Skeletal muscle cell (primary cell): ENCODE data around the gene EAF1.
"Not testable (repeated sequence)": the region's sequence is repeated elsewhere in the genome, so short reads cannot be mapped to it uniquely, and the experiment has no call there.

Source experiments
- DNase-seq: peaks from one replicate; pipeline ENCODE4 v3.0.0-alpha.2; 2010; ENCODE audit warnings: low read depth
- H3K4me3 ChIP-seq: 2 replicates; pipeline ENCODE4 v1.5.1; 2011; ENCODE audit warnings: low read depth, mild to moderate bottlenecking, control low read depth, low read length, moderate library complexity

Gene EAF1

GRCh38 chr3:15403965-15404364 is 23.4 kb upstream of the EAF1 start:
- DNase-seq, result no peak

DNA sequence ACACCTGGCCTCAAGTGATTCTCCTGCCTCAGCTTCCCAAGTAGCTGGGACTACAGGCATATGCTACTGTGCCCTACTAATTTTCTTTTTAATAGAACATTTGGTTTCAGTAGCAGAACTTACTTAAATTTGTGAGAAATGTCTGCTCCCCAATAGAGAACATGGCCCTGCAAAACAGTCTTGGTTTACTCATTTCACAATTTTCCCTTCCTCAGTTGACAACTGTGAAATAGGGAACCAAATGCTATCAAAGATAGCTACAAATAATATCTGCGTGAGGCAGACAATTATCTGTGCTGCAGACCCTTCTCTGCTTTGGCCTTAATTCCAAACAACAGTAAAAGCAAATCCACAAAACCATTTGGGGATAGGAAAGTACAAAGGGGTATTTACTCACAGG is 22.6 kb upstream of the EAF1 start:
- no peak overlapping the region for H3K4me3 ChIP-seq
- DNase-seq, result no peak

More at GRCh38 chr3:15403965-15404364, 23.4 kb upstream of the EAF1 start:
- no peak overlapping the region for H3K4me3 ChIP-seq

GRCh38 chr3:15405448-15406050 is 21.8 kb upstream of the EAF1 start:
- no peak overlapping the region for H3K4me3 ChIP-seq
- DNase-seq, result peak; percentile 25

GRCh38 chr3:15409239-15409638 is 18.2 kb upstream of the EAF1 start:
- no peak overlapping the region for H3K4me3 ChIP-seq
- no peak for DNase-seq

DNA sequence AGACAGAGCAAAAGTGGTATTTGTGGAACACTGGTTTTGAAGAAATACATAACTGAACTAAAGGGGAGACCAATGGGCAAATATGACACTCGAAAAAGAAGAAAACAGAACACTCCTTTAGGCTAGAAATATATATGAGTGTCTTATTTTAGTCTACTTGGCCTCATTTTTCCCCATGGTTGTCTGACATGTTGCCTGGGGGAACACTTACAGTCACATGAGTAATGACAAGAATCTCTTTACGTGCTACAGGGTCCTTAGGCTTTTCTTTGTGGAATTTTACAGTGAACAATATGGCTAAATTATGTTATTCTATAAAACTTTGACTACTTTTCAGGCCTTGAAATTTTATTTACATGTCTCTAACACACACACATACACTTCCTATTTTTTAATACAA is 17.6 kb upstream of the EAF1 start:
- no peak overlapping the region for H3K4me3 ChIP-seq
- DNase-seq, result no peak

- DNase-seq, H3K4me3 ChIP-seq: not testable (repeated sequence)
Observed at GRCh38 chr3:15410966-15411365, 16.4 kb upstream of the EAF1 start.

- DNase-seq, result no peak
- H3K4me3 ChIP-seq, result no peak overlapping the region
Observed at GRCh38 chr3:15420871-15421270, 6.5 kb upstream of the EAF1 start.

DNA sequence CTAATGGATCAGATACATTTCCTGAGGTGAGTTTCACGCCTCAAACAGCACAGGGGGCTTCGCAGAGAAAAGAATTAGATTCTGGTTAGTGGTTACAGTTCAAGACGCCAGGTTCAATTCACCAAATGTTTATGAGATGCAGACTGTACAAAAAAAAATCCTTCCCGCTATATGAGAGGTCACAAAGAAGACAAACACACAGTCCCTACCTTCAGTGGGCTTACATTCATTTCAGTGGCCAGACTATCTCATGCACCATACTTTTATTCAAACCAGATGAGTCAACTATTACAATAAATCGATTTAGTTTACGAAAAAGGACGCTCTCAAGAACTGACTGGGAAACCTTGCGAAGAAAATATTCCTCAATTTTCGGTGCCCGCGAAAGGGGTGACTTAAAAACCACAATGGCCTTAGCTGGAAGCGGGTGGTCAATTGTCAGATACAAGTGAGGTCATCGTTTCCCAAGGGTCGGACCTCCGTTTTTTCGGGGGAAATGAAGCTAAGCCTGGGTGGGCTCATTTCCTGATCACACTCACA is 749 bp upstream of the EAF1 start:
- DNase-seq, result no peak
- H3K4me3 ChIP-seq, result peak overlapping the region; percentile 86

DNA sequence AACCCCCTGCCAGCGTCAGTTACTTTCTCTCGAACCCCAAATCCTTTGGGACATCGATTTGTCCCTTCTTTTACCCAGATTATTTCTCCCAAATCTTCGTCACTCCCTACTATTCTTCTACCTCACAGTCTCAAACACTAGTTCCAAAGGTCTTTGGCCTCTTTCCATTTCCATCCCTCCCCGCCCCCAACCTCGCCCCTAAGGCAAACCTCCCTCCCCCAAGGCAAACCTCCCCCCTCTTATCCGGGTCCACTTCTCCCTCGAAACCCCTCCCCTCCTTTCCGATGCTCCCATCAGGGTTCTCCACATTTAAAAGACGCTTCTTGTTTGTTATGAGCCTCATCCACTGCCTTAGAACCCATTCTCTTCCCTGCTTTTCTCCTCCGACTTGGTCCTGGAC is 583 bp downstream of the EAF1 start:
- H3K4me3 ChIP-seq, result peak overlapping the region; percentile 86

DNA sequence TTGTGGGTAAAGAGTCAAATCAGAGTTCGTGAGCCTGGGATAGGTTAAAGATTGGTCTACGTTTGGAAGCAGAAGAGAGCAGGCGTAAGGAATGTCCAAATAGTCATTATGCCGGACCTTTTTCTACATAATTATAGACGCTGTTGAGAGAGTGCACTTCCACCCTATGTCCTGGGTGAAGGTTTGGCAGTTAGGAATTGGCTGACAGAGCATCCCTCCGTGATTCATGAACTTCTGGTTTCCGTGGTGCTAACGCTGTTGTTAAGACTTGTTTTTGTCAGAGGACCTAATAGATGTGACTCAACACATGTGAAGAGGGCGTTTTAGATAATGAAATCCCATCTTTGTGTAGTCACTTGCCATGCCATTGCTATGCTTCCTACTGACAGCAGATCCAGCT is 1.1 kb downstream of the EAF1 start:
- DNase-seq, result no peak
- peak overlapping the region; percentile 86 for H3K4me3 ChIP-seq

More for the DNA sequence above, 583 bp downstream of the EAF1 start:
- DNase-seq, result no peak

GRCh38 chr3:15429080-15429479 is 1.7 kb downstream of the EAF1 start:
- no peak for DNase-seq
- H3K4me3 ChIP-seq, result peak overlapping the region; percentile 86

DNA sequence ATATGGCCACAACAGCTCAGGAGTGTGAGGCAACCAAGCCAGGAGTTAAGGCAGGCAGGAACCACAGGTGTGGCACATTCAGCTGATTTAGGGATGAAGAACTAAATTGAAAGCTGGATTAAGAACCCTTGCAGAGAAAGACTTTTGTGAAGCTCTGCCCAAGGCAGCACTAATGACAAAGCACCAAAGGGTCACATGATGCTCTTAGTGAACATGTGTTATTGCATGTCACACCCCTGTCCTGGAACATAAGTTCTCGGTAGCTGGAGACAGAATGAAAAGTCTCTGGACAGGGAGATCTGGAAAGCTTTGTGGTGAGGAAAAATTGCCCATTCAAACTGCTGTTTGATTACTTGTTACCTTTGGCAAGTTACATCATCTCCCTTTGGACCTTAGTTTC is 3.2 kb downstream of the EAF1 start:
- DNase-seq, result no peak
- no peak overlapping the region for H3K4me3 ChIP-seq

DNA sequence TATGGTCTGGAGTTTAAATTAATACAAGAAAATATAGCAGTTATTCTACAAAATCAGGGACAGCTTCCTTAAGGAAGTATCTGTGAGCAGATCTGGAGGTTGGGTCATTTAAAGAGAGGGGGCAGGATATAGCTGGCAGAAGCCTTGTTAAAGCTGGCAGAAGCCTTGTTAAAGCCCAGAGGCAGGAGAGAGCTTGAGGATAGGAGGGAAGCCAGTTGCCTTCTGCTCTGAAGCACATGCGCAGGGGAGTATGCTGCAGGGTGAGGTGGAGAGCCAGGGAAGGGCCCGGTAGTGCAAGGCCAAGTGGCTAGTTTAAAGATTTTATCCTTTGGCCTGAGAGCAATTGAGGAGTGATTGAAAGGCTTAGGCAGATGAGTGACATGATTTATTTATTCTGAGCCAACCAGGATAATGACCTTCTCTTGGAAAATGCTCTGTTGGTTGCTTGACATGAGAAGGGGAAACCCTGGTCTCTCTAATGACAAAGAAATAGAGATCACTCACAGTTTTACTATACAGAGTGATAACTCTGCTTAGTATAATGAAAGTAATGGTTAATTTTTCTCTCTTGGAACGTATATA is 3.9 kb downstream of the EAF1 start:
- H3K4me3 ChIP-seq, result no peak overlapping the region
- DNase-seq, result no peak

GRCh38 chr3:15433531-15433930 is 6.1 kb downstream of the EAF1 start:
- no peak overlapping the region for H3K4me3 ChIP-seq

GRCh38 chr3:15434756-15435155 is 7.4 kb downstream of the EAF1 start:
- no peak overlapping the region for H3K4me3 ChIP-seq

More at GRCh38 chr3:15433531-15433930, 6.1 kb downstream of the EAF1 start:
- no peak for DNase-seq

DNA sequence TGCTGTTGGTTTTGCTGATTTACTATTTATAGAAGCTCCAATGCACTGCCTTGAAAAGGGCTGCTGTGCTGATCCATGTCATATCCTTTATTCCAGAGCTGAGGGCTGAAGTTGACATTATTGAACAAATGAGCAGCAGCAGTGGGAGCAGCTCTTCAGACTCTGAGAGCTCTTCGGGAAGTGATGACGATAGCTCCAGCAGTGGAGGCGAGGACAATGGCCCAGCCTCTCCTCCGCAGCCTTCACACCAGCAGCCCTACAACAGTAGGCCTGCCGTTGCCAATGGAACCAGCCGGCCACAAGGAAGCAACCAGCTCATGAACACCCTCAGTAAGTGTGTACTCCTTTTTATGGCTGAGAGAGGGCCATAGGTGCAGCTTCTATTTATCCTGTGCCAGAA is 8.8 kb downstream of the EAF1 start:
- H3K4me3 ChIP-seq, result no peak overlapping the region
- DNase-seq, result no peak

More at GRCh38 chr3:15434756-15435155, 7.4 kb downstream of the EAF1 start:
- DNase-seq, result no peak

- no peak overlapping the region for H3K4me3 ChIP-seq
- DNase-seq, result peak; percentile 37
Observed at GRCh38 chr3:15438983-15439382, 11.6 kb downstream of the EAF1 start.

GRCh38 chr3:15439476-15439875 is 12.1 kb downstream of the EAF1 start:
- no peak for DNase-seq

DNA sequence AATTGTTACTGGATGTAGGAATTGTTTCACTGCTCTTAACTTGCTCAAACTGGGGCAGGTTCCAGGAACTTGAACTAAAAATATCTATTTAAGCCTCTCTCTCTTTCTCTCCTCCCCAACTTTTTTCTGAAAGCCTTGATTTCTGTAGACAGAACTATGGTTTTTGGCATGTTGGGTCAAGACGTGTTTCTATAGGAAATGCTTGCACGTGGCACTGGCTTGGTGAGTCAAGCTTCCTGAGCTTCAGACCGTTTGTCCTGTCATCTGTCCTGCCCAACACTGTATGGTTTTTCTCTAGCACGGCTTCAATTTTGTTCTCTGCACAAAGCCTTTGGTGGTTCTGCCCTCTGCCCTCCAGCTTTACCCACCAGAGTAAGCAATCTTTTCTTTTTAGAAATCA is 13.5 kb downstream of the EAF1 start:
- no peak for DNase-seq

More at GRCh38 chr3:15439476-15439875, 12.1 kb downstream of the EAF1 start:
- no peak overlapping the region for H3K4me3 ChIP-seq

DNA sequence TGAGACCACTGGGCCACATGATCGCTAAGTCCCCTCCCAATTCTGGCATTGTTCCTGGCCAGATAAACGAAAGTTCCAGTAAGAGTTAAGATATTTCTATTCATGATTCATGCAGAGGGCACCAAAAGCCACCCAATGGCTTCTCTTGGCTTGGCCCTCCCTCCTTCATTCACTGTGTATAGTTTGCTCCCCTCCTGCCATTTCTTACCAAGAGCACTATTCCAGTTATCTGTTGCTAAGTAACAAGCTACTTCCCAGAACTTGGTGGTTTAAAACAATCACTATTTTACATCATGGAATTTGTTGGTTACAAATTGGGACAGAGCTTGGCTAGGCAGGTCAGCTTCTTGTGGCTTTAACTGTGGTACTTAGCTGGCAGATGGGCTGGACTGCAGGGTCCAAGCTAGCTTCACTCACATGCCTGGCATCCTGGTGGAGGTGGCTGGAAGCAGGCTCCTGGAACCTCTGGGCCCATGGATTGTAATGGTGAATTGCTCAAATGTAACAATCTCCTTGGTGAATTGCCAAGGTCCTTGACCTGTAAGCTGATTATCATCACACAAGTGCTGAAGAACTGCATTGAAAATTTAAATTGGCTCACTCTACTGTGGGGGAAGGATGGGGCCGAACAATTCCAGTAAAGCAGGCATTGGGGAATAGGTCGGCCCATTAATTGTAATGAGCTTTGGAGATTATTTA is 16.6 kb downstream of the EAF1 start:
- no peak for DNase-seq

More for the DNA sequence above, 13.5 kb downstream of the EAF1 start:
- H3K4me3 ChIP-seq, result no peak overlapping the region

More for the DNA sequence above, 16.6 kb downstream of the EAF1 start:
- no peak overlapping the region for H3K4me3 ChIP-seq
